OCI-LY1 (cell line): ENCODE data around the gene SLC39A8.

Experiments
- EZH2 ChIP-seq: fragments of 200-600 bp; sonication (generic), shearing (Covaris generic); IDR thresholded peaks from 2 replicates; pipeline ENCODE4 v1.8.0; 2017; ENCODE audit warnings: borderline replicate concordance, mixed run types, mild to moderate bottlenecking, antibody characterized with exemption, low read length, moderate library complexity, mixed read lengths
- TF ChIP-seq, protein P1 (sequence below): fragments of 200-600 bp; sonication (generic), shearing (Covaris generic); IDR thresholded peaks from 2 replicates; pipeline ENCODE4 v1.5.1; 2017; ENCODE audit warnings: mild to moderate bottlenecking, antibody characterized with exemption, low read length, moderate library complexity, mixed read lengths

DNA sequence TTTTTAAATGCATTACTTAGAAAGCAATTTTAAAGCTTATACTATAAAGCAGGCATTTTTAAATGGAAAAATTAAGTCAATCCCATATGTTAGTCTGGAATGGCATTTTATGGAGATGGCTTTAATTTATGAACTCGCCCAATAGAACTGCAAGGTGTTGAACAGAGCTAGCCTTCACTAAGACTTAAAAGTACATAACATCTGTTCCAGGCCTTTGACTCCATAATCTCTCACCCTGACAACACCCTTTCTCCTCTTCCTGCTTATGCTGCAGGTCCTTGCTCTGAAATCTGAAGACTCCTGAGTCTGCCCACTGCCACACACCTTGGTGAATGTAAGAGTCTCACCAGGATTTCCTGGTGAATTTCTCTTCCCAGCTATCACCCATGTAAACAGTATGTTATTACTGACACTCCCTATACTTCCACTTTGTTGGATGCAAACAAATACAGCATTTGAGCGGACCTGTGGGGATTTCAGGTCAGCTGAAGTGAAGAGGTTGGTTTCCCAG, 17.7 kb upstream of the SLC39A8 start:
- TF ChIP-seq, protein P1, sequence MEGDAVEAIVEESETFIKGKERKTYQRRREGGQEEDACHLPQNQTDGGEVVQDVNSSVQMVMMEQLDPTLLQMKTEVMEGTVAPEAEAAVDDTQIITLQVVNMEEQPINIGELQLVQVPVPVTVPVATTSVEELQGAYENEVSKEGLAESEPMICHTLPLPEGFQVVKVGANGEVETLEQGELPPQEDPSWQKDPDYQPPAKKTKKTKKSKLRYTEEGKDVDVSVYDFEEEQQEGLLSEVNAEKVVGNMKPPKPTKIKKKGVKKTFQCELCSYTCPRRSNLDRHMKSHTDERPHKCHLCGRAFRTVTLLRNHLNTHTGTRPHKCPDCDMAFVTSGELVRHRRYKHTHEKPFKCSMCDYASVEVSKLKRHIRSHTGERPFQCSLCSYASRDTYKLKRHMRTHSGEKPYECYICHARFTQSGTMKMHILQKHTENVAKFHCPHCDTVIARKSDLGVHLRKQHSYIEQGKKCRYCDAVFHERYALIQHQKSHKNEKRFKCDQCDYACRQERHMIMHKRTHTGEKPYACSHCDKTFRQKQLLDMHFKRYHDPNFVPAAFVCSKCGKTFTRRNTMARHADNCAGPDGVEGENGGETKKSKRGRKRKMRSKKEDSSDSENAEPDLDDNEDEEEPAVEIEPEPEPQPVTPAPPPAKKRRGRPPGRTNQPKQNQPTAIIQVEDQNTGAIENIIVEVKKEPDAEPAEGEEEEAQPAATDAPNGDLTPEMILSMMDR: no peak
- TF ChIP-seq EZH2: no peak
